ENCODE measurements around the gene TAS2R60.
"Not testable (repeated sequence)": the region's sequence is repeated elsewhere in the genome, so short reads cannot be mapped to it uniquely, and the experiment has no call there.

Gene TAS2R60

DNA sequence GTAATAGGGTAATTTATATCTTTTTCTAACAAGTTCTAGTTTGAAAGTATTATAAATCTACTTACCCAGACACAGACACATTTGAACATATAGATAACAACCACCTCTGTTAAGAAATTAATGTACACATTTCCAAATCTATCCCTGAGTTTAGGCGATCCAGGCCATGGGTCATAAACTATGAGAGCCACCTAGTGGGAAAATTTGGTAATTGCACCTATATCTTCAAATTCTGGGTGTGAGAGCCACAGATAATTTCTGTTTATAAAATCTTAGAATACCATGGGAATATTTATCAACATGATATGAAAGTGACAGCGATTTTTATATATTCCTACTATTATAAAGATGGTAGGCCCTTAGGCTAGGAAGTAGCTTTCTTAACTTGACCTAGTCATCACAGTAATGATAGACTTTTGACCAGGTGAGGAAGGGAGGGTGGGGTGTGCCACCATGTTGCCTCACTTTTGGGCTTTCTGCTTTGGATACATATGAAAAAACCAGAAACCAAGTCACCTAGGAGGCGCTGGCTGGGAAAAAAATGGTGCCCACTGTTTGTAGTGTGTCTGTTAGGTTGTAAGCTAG, 26.6 kb upstream of the TAS2R60 start:
- peak; percentile 80 for DNase-seq (ENCODE audit: low read depth)

DNA sequence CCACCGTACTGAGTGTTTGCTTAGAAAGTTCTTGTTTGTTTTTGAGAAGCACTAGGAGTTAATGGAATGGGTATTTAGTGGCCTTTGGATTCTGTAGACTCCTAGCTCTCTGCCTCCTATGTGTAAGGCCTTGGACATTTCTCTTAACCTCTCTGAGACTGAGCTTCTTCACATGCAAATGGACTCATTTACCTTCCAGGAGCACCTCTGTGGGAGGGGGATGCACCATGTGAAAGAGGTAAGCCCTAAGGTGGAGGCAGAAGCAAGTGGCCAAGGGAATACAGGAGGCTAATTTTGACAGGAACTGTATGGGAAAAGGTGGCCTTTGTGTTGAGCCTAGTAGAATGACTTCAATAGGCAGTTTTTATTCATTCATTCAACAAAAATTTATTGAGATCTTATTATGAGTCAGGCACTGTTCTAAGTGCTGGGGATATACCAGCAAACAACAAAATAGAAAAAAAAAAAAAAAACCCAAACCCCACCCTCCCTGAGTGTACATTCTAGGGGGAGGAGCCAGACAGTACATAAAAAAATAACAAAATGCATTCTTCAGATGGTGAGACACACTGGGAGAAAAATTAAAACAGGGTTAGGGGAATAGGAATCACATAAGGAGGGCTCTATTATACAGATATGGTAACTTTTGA, 25.4 kb upstream of the TAS2R60 start:
- DNase-seq (ENCODE audit: low read depth), result no peak
- H3K4me3 ChIP-seq (ENCODE audit: low read depth, low read length), result no peak overlapping the region
- TF ChIP-seq MYC (IDR thresholded peaks at IDR 0.05; ENCODE audit: low read depth, low read length) (no peak), POLR2A (IDR thresholded peaks at IDR 0.05; ENCODE audit: extremely low read depth, insufficient read length) (no peak)
- TF ChIP-seq, protein P1, sequence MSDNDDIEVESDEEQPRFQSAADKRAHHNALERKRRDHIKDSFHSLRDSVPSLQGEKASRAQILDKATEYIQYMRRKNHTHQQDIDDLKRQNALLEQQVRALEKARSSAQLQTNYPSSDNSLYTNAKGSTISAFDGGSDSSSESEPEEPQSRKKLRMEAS (IDR thresholded peaks at IDR 0.05; ENCODE audit: low read depth, low read length), result no peak
- TF ChIP-seq, protein P2, sequence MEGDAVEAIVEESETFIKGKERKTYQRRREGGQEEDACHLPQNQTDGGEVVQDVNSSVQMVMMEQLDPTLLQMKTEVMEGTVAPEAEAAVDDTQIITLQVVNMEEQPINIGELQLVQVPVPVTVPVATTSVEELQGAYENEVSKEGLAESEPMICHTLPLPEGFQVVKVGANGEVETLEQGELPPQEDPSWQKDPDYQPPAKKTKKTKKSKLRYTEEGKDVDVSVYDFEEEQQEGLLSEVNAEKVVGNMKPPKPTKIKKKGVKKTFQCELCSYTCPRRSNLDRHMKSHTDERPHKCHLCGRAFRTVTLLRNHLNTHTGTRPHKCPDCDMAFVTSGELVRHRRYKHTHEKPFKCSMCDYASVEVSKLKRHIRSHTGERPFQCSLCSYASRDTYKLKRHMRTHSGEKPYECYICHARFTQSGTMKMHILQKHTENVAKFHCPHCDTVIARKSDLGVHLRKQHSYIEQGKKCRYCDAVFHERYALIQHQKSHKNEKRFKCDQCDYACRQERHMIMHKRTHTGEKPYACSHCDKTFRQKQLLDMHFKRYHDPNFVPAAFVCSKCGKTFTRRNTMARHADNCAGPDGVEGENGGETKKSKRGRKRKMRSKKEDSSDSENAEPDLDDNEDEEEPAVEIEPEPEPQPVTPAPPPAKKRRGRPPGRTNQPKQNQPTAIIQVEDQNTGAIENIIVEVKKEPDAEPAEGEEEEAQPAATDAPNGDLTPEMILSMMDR (IDR thresholded peaks at IDR 0.05; ENCODE audit: low read depth, low read length), result no peak

More for the DNA sequence above, 26.6 kb upstream of the TAS2R60 start:
- TF ChIP-seq, protein P2 (IDR thresholded peaks at IDR 0.05; ENCODE audit: low read depth, low read length), result peak; percentile 77
- TF ChIP-seq, protein P1 (IDR thresholded peaks at IDR 0.05; ENCODE audit: low read depth, low read length), result no peak
- H3K4me3 ChIP-seq (ENCODE audit: low read depth, low read length), result no peak overlapping the region

GRCh38 chr7:143418681-143419458, 24.4 kb upstream of the TAS2R60 start:
- DNase-seq (ENCODE audit: low read depth), result no peak
- H3K4me3 ChIP-seq (ENCODE audit: low read depth, low read length), result no peak overlapping the region
- TF ChIP-seq, protein P1 (IDR thresholded peaks at IDR 0.05; ENCODE audit: low read depth, low read length), result no peak
- TF ChIP-seq POLR2A (IDR thresholded peaks at IDR 0.05; ENCODE audit: extremely low read depth, insufficient read length), result no peak
- no peak for TF ChIP-seq MYC (IDR thresholded peaks at IDR 0.05; ENCODE audit: low read depth, low read length)
- TF ChIP-seq, protein P2 (IDR thresholded peaks at IDR 0.05; ENCODE audit: low read depth, low read length), result no peak

- no peak overlapping the region for H3K4me3 ChIP-seq (ENCODE audit: low read depth, low read length)
- TF ChIP-seq, protein P1 (IDR thresholded peaks at IDR 0.05; ENCODE audit: low read depth, low read length), result no peak
- no peak for TF ChIP-seq MYC (IDR thresholded peaks at IDR 0.05; ENCODE audit: low read depth, low read length)
- TF ChIP-seq, protein P2 (IDR thresholded peaks at IDR 0.05; ENCODE audit: low read depth, low read length), result no peak
- no peak for DNase-seq (ENCODE audit: low read depth)
Observed at GRCh38 chr7:143419880-143420279, 23.4 kb upstream of the TAS2R60 start.

- not testable (repeated sequence) for DNase-seq (ENCODE audit: low read depth)
Observed at GRCh38 chr7:143420624-143421023, 22.6 kb upstream of the TAS2R60 start.

GRCh38 chr7:143422033-143422432, 21.2 kb upstream of the TAS2R60 start:
- DNase-seq (ENCODE audit: low read depth), result no peak
- TF ChIP-seq, protein P1 (IDR thresholded peaks at IDR 0.05; ENCODE audit: low read depth, low read length), result no peak
- TF ChIP-seq, protein P2 (IDR thresholded peaks at IDR 0.05; ENCODE audit: low read depth, low read length), result no peak
- TF ChIP-seq POLR2A (IDR thresholded peaks at IDR 0.05; ENCODE audit: extremely low read depth, insufficient read length) (no peak), MYC (IDR thresholded peaks at IDR 0.05; ENCODE audit: low read depth, low read length) (no peak)
- H3K4me3 ChIP-seq (ENCODE audit: low read depth, low read length), result no peak overlapping the region

More at GRCh38 chr7:143420624-143421023, 22.6 kb upstream of the TAS2R60 start:
- H3K4me3 ChIP-seq (ENCODE audit: low read depth, low read length), result not testable (repeated sequence)

DNA sequence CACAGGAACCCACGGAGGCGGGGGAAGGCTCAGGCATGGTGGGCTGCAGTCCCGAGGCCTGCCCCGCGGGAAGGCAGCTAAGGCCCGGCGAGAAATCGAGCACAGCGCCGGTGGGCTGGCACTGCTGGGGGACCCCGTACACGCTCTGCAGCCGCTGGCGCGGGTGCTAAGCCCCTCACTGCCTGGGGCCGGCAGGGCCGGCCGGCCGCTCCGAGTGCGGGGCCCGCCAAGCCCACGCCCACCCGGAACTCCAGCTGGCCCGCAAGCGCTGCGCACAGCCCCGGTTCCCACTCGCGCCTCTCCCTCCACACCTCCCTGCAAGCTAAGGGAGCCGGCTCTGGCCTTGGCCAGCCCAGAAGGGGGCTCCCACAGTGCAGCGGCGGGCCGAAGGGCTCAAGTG, 18.8 kb upstream of the TAS2R60 start:
- not testable (repeated sequence) for H3K4me3 ChIP-seq (ENCODE audit: low read depth, low read length); DNase-seq (ENCODE audit: low read depth)
